ENCODE measurements around the gene FAM168B. TPM values are rescaled to one million over a fixed set of nuclear protein-coding genes. Genes with fewer than 3 reads are reported as not detected.

The FAM168B gene
- total and polyA plus RNA-seq, 10 of the 15 experiments (the other 5 are each of a cell fraction or from before 2014, with no cell fraction given) = 3.5 to 77.3 (median 45.9) TPM

- Histone ChIP-seq H2AFZ (ENCODE audit: control insufficient read depth, low read depth, low read length) (no peak overlapping the region), H3K27me3 (replicated peaks in 1 of 2; ENCODE audit: control insufficient read depth in 2 of 2, insufficient read depth in 2 of 2, low read length in 1 of 2) (peaks cover 2% of the 10 kb centered on the region in 2 experiments; a peak in 1 of 4 replicates), H4K20me1 (ENCODE audit: control insufficient read depth, insufficient read depth) (peaks cover 2% of the 10 kb centered on the region; the same call in 1 of the 2 replicates), H3K4me1 (ENCODE audit: control insufficient read depth, insufficient read depth, low read length) (no peaks in the 10 kb centered on the region), H3K4me3 (no peak overlapping the region), H3K9me3 (replicated peaks; ENCODE audit: control insufficient read depth, insufficient read depth, low read length) (no peaks in the 10 kb centered on the region), H3K36me3 (ENCODE audit: control insufficient read depth in 2 of 2, insufficient read depth in 2 of 2, low read length in 1 of 2) (no peaks in the 10 kb centered on the region), H3K27ac (ENCODE audit: control insufficient read depth, insufficient read depth) (no peak overlapping the region), H3K9ac (ENCODE audit: control insufficient read depth, insufficient read depth, low read length) (no peak overlapping the region), H3K4me2 (ENCODE audit: control insufficient read depth, insufficient read depth) (no peak overlapping the region), H3K79me2 (ENCODE audit: control insufficient read depth, insufficient read depth, low read length) (no peaks in the 10 kb centered on the region)
- ChIA-PET RAD21 (ENCODE audit: unreplicated experiment) (no interaction called here), SMC1A (ENCODE audit: uncharacterized antibody, unreplicated experiment) (no interaction called here), POLR2A (no interaction called here), CTCF (no interaction called here)
- intact Hi-C loops (cut with micrococcal nuclease; ENCODE audit: unreplicated experiment) (no loop called here), in situ Hi-C loops (cut with MboI) (no loop called here)
- DNase-seq (ENCODE audit: low read depth, low spot score) (no peak), FAIRE-seq (no peak), ATAC-seq (no peak)
- WGBS (ENCODE audit: insufficient coverage, insufficient replicate concordance, low lambda C conversion rate, missing lambda C conversion rate) = 59% methylated on average over 9 of the region's 9 CpGs
- TF ChIP-seq CHD1 (IDR thresholded peaks at IDR 0.05; ENCODE audit: low read depth, low read length) = no peak
- TF ChIP-seq NFIC (IDR thresholded peaks at IDR 0.05; ENCODE audit: low read depth, low read length) = no peak
- no peak for TF ChIP-seq SP1 (IDR thresholded peaks at IDR 0.05; ENCODE audit: low read depth, low read length)
- TF ChIP-seq EP300 (IDR thresholded peaks at IDR 0.05; ENCODE audit: borderline replicate concordance in 1 of 2, control insufficient read depth in 1 of 2, low read depth in 2 of 2, low read length in 2 of 2) = no peak
- TF ChIP-seq POU2F2 (IDR thresholded peaks at IDR 0.05; ENCODE audit: borderline replicate concordance, low read depth, low read length) = no peak
- no peak for TF ChIP-seq ESRRA (IDR thresholded peaks at IDR 0.05; ENCODE audit: low read length)
- TF ChIP-seq NRF1 (conservative IDR thresholded peaks at IDR 0.05; ENCODE audit: low read depth, low read length) = no peak
- TF ChIP-seq ZSCAN29 (IDR thresholded peaks at IDR 0.05) = no peak
- no TSS peak for BruUV-seq (replicated peaks)
Measured at GRCh38 chr2:131039101-131039440, 54.2 kb downstream of the FAM168B start.
